Tibial nerve (tissue), 4 donors: ENCODE data around the gene FGD1.

Experiments
- EP300 ChIP-seq, 2 donors: sonication (generic); formaldehyde crosslinking; IDR thresholded peaks; one replicate each; pipeline ENCODE4 v1.6.1; 2017; ENCODE audit warnings: antibody characterized with exemption in 2 of 2, mild to moderate bottlenecking in 1 of 2
- POLR2A ChIP-seq, 2 donors: fragments of 450-650 bp; IDR thresholded peaks; one replicate each; pipeline ENCODE4 v1.6.1; 2017; ENCODE audit warnings: antibody characterized with exemption in 2 of 2, mild to moderate bottlenecking in 2 of 2, moderate library complexity in 2 of 2
- TF ChIP-seq, protein P1 (sequence below), 5 experiments: fragments of 200-600 bp in 3 of 5; fragments of 450-650 bp in 2 of 5; sonication (generic) in 3 of 5; IDR thresholded peaks; one replicate each; pipeline ENCODE4 v1.5.1; 2016 to 2019; ENCODE audit warnings: antibody characterized with exemption in 5 of 5, mild to moderate bottlenecking in 3 of 5, moderate library complexity in 2 of 5

DNA sequence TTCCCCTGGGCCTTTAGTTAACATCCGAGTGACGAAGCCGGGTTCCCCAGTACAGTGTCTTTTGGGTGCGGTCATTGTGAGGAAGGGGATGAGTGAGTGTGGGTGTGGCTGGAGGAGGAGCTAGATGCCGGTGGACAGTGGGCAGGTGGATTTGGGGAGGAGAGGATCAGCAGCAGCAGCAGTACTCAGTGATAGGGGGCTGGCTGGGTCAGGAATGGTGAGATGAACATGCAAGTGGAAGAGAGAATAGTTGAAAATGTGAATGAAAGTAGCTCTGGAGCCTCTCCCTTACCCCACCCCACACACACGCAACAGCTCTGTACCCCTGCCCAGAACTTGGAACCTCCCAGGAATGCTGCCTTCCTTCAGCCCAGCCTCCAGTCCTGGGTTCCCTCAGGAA lies 51.3 kb downstream of the FGD1 start:
- TF ChIP-seq, protein P1, sequence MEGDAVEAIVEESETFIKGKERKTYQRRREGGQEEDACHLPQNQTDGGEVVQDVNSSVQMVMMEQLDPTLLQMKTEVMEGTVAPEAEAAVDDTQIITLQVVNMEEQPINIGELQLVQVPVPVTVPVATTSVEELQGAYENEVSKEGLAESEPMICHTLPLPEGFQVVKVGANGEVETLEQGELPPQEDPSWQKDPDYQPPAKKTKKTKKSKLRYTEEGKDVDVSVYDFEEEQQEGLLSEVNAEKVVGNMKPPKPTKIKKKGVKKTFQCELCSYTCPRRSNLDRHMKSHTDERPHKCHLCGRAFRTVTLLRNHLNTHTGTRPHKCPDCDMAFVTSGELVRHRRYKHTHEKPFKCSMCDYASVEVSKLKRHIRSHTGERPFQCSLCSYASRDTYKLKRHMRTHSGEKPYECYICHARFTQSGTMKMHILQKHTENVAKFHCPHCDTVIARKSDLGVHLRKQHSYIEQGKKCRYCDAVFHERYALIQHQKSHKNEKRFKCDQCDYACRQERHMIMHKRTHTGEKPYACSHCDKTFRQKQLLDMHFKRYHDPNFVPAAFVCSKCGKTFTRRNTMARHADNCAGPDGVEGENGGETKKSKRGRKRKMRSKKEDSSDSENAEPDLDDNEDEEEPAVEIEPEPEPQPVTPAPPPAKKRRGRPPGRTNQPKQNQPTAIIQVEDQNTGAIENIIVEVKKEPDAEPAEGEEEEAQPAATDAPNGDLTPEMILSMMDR (IDR thresholded peaks at IDR 0.05): no peak
- TF ChIP-seq POLR2A (IDR thresholded peaks at IDR 0.05): no peak
- no peak for TF ChIP-seq EP300 (IDR thresholded peaks at IDR 0.05)
